ENCODE results near the gene GRHPR.
"Not testable (repeated sequence)": the region's sequence is repeated elsewhere in the genome, so short reads cannot be mapped to it uniquely, and the experiment has no call there.

GRHPR gene

GRCh38 chr9:37422289-37423104, at the start of gene GRHPR:
Gene GRHPR, plus strand, starts transcription at chr9:37422696. Its CDS starts 55 bp downstream, at chr9:37422751.
- DNase-seq (ENCODE audit: low read depth), result peak; percentile 67

- no peak for DNase-seq (ENCODE audit: low read depth)
Measured at GRCh38 chr9:37372839-37373238, 49.7 kb upstream of the GRHPR start.

GRCh38 chr9:37373621-37374020, 48.9 kb upstream of the GRHPR start:
- DNase-seq (ENCODE audit: low read depth), result no peak

GRCh38 chr9:37374892-37375291, 47.6 kb upstream of the GRHPR start:
- DNase-seq (ENCODE audit: low read depth), result no peak

GRCh38 chr9:37377688-37378612, 44.5 kb upstream of the GRHPR start:
- no peak for DNase-seq (ENCODE audit: low read depth)

GRCh38 chr9:37378613-37379004, 43.9 kb upstream of the GRHPR start:
- no peak for DNase-seq (ENCODE audit: low read depth)

GRCh38 chr9:37379835-37380234, 42.7 kb upstream of the GRHPR start:
- DNase-seq (ENCODE audit: low read depth), result no peak

- DNase-seq (ENCODE audit: low read depth), result no peak
Measured at GRCh38 chr9:37380570-37380969, 41.9 kb upstream of the GRHPR start.

GRCh38 chr9:37381094-37381741, 41.3 kb upstream of the GRHPR start:
- no peak for DNase-seq (ENCODE audit: low read depth)

- DNase-seq (ENCODE audit: low read depth), result no peak
Measured at GRCh38 chr9:37382161-37382981, 40.1 kb upstream of the GRHPR start.

GRCh38 chr9:37382982-37383357, 39.5 kb upstream of the GRHPR start:
- DNase-seq (ENCODE audit: low read depth), result no peak

GRCh38 chr9:37383393-37383792, 39.1 kb upstream of the GRHPR start:
- no peak for DNase-seq (ENCODE audit: low read depth)

- DNase-seq (ENCODE audit: low read depth), result no peak
Measured at GRCh38 chr9:37383876-37384746, 38.4 kb upstream of the GRHPR start.

GRCh38 chr9:37385286-37385685, 37.2 kb upstream of the GRHPR start:
- no peak for DNase-seq (ENCODE audit: low read depth)

GRCh38 chr9:37386988-37387387, 35.5 kb upstream of the GRHPR start:
- no peak for DNase-seq (ENCODE audit: low read depth)

GRCh38 chr9:37390759-37391158, 31.7 kb upstream of the GRHPR start:
- DNase-seq (ENCODE audit: low read depth), result no peak

- DNase-seq (ENCODE audit: low read depth), result no peak
Measured at GRCh38 chr9:37392272-37392671, 30.2 kb upstream of the GRHPR start.

GRCh38 chr9:37395229-37395628, 27.3 kb upstream of the GRHPR start:
- no peak for DNase-seq (ENCODE audit: low read depth)

- DNase-seq (ENCODE audit: low read depth), result no peak
Measured at GRCh38 chr9:37395663-37396062, 26.8 kb upstream of the GRHPR start.

GRCh38 chr9:37397948-37398347, 24.5 kb upstream of the GRHPR start:
- DNase-seq (ENCODE audit: low read depth), result not testable (repeated sequence)

Measured in CMK (cell line).